RPMI8226 (cell line): ENCODE measurements around the gene STH.
"Not testable (repeated sequence)": the region's sequence is repeated elsewhere in the genome, so short reads cannot be mapped to it uniquely, and the experiment has no call there.

Experiments
- DNase-seq: peaks from one replicate; pipeline ENCODE4 v3.0.0-alpha.2; 2015

STH gene, protein sequence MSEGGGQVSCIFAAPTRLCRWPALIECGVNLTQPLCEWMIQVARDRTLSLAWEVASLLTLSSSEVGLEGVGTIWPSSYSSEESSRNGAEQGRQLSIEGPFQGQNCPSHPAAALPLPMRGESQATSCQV

GRCh38 chr17:45998987-45999899 is at the start of gene STH:
TSS of gene STH (plus strand) at chr17:45999250. CDS start at chr17:45999280, 30 bp downstream.
- no peak for DNase-seq

DNA sequence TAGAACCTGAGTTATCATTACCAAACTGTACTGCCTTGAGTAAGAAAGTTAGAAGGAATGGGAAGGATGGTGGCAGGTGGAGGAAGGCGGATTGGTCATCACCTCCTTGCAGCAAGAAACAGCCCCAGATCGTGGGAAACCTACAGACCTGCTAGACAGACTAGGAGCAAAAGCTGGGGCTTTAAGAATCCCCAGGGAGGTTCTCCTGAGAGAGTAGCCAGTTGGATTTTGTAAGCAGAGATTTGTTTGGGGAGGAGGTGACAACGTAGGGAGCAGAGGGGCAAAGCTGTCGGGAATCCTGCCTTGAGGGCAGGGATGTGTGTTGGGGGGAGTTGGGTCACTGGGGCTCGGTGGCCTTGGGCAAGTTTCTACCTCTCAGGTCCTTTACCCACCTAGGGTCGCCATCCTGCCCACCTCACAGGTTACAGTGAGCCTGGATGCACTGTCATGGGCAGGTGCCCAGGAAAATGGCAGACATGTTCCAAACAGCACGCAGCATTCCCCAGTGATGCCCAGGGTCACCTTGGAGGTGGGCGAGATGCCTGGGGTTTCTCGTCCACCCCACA is 49.2 kb upstream of the STH start:
- no peak for DNase-seq

DNA sequence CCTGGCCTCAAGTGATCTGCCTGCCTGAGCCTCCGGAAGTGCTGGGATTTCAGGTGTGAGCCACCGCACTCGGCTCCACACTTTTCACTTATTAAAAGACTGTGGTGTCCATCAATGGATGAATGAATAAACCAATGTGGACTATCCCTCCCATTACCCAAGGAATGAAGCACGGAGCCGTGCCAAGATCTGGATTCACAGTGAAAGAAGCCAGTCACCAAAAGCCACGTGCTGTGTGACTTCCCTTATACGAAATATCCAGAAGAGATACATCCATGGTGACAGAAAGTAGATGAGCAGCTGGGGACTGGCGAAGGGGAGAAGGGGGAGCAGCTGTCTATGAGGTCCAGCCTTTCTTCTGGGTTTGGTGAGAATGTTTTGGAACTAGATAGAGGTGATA is 48.2 kb upstream of the STH start:
- no peak for DNase-seq

- no peak for DNase-seq
Measured at GRCh38 chr17:45951403-45951802, 47.6 kb upstream of the STH start.

- DNase-seq: no peak
Measured at GRCh38 chr17:45951941-45952340, 47.1 kb upstream of the STH start.

DNA sequence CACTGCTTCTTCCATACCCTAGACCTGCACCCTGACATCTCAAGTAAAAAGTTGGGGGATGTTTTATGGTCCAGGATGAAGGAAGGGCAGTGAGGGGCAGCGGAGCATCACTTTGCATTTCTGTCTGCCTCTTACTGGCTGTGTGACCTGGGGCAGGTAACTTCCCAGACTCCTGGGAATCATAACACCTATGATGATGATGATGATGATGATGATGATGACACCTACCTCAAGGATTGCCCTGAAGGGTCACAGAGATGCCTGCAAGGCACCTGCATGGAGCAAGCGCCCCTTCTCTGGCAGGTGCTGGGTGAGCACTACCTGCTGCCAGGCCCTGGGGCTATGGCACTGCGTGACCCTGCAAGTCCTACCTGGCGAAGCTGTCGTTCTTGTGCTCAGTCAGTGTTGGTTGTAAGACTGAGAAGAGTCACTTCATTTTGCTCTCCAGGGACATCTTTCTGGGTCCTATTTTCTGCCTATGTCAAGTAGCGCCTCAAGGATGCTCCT is 46.2 kb upstream of the STH start:
- DNase-seq: no peak

DNA sequence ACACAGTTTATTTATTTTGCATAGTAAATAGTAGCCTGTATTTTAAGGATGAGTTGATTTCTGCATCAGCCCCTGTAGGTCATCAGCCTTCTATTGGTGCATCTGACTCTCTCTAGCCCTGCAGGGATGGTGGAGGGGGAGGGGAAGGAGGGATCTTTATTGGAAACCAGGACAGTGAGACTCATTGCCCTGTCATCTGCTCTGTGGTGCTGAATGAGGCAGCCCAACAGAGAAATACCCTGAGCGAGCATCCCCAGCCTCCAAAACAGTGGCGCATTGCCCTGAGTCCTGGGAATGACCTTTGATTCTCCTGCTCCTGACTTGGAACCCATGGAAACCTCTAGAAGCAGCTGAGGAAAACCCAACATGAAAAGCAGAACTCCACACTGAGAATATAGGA is 45.5 kb upstream of the STH start:
- DNase-seq: no peak

DNA sequence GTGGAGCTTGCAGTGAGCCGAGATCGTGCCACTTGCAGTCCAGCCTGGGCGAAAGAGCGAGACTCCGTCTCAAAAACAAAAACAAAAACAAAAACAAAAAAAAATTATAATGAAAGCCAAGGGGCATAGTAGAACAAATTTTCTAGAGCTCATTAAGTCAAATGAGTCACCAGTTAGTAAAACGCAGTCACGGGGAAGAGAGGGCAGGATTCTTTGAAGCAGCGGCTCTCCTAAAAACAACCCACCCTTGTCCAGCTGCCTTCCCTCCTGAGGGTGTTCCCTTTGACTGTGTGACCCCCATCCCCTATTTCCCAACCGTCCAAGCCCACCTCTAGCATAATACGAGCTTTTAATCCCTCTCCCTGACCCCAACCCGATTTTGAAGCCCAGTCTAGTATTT is 44.1 kb upstream of the STH start:
- DNase-seq: no peak

- DNase-seq: no peak
Measured at GRCh38 chr17:45955326-45955725, 43.7 kb upstream of the STH start.

- no peak for DNase-seq
Measured at GRCh38 chr17:45956090-45956489, 43.0 kb upstream of the STH start.

GRCh38 chr17:45956746-45957145 is 42.3 kb upstream of the STH start:
- not testable (repeated sequence) for DNase-seq

- no peak for DNase-seq
Measured at GRCh38 chr17:45958307-45958706, 40.7 kb upstream of the STH start.

- no peak for DNase-seq
Measured at GRCh38 chr17:45958994-45959665, 39.9 kb upstream of the STH start.

DNA sequence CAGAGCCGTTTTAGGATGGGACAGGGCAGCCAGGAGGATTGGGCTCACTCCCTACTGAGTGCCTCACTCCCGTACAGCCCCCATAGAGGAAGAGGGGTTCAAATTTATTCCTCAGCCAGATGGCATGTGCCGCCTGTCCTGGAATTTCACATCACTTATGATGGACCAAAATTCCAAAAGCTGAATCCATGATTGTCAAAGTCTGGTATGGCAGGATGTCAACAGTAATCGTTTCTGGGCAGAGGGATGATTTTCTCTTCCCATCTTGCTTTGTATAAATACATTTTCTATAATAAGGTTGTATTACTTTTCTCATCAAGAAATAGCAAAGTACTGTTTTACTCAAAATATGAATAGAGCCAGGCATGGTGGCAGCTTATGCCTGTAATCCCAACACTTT is 38.7 kb upstream of the STH start:
- DNase-seq: no peak

DNA sequence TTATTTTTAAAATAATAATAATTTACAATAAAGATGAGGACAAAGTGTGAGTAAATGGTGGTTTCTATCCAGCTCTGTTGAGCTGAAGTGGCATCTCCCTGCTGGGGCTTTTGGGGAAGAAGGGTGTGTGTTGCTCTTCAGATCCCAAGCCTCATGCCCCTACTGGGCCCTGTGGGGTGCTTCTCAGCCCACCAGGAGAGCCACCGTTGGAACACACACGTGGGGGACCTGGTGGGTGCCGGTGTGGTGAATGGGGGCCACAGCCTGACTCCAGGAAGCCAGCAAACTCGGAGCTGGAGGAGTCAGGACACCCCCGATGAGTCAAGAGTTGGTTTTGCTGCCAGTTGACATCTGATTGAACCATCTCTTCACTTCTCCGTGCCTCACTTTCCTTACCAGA is 37.8 kb upstream of the STH start:
- DNase-seq: no peak

DNA sequence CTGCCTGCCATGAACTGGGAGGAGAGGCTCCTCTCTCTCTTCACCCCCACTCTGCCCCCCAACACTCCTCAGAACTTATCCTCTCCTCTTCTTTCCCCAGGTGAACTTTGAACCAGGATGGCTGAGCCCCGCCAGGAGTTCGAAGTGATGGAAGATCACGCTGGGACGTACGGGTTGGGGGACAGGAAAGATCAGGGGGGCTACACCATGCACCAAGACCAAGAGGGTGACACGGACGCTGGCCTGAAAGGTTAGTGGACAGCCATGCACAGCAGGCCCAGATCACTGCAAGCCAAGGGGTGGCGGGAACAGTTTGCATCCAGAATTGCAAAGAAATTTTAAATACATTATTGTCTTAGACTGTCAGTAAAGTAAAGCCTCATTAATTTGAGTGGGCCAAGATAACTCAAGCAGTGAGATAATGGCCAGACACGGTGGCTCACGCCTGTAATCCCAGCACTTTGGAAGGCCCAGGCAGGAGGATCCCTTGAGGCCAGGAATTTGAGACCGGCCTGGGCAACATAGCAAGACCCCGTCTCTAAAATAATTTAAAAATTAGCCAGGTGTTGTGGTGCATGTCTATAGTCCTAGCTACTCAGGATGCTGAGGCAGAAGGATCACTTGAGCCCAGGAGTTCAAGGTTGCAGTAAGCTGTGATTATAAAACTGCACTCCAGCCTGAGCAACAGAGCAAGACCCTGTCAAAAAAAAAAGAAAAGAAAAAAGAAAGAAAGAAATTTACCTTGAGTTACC is 36.7 kb upstream of the STH start:
- no peak for DNase-seq

- no peak for DNase-seq
Measured at GRCh38 chr17:45963283-45963682, 35.8 kb upstream of the STH start.

DNA sequence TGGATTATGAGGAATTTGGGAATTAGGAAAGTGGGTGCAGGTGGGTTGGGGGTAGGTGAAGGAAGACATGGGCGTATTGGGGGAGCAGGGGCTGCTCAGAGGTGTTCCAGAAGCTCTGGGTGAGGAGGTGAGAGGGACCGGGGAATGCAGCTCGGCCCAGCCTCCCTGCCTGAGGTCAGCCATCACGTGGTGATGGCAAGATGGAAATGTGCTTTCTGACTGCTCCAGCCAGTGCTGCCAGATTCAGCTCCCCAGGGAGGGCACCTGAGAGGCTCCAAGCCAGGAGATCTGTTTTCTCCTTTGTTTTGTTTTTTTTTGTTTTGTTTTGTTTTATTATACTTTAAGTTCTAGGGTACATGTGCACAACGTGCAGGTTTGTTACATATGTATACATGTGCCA is 35.2 kb upstream of the STH start:
- no peak for DNase-seq

- DNase-seq: no peak
Measured at GRCh38 chr17:45964634-45965033, 34.4 kb upstream of the STH start.

- DNase-seq: no peak
Measured at GRCh38 chr17:45965812-45966211, 33.2 kb upstream of the STH start.

DNA sequence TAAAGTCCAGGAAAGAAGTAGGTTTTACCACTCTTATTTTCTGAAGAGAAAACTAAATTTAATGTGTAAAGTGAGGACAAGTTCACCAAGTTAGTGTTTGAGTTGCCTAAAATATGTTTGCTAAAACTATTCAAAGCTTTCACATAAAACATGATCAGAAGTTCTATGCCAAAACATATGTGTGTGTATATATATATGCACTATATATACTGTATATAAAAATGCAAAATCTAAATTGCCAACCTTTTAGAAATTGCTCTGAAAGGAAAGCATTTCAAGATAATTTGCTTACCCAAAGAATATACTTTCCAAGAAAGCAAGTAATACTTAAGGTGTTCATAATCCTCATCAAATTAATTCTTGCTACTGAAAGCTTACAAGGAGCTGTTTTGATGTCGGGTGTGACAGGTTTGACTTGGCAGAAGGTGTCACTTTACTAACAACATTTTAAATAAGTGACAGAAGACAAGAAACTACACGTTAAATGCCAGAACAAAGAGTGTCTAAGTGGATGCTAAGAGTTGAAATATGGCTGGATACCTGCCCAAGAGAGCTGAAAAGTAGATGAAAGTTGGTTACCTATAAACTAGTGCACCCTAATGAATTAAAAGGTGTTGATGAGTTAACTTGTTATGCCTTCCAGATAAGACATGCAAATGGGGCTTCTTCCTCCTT is 32.3 kb upstream of the STH start:
- no peak for DNase-seq

DNA sequence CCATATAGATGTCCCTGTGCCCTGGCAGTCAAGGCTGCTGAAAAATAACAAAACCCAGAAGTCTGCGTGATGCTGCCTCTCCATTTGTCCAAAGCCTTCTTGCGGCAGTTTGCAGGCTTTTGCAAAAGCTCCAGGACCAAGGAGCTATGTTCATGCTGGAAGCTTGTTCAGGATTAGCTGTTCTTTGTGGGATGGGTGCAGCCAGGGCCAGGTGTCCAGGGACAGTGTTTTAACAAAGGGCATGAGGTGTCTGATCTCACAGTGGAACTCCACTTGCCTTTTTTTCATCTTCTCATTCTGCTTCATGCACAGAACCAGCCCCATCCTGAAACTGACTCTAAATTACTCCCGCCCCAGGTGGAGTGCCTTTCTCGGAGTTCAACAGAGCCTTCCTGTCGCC is 31.7 kb upstream of the STH start:
- DNase-seq: no peak
